ENCODE results near the gene CLDN2.

The CLDN2 gene

DNA sequence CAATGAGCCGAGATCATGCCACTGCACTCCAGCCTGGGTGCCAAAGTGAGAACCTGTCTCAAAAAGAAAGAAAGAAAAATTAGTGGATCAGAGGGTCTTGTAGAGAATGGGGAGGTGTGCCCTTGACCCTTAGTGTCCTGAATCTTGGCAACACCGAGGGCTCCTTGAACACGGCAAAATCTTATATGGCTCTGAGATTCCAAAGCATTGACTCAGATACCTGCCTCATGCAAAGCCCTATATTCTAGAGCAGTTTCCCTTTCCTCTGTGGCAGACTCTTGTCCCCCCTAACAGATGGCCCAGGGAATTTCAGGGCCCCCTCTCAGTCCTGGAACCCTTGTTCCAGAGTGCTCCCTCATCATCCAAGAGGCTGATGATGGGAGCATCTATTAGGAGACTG is 6.8 kb downstream of the CLDN2 start:
- DNase-seq (ENCODE audit: low read depth) = no peak

- DNase-seq (ENCODE audit: low read depth) = no peak
Observed at GRCh38 chrX:106927700-106928099, 7.5 kb downstream of the CLDN2 start.

DNA sequence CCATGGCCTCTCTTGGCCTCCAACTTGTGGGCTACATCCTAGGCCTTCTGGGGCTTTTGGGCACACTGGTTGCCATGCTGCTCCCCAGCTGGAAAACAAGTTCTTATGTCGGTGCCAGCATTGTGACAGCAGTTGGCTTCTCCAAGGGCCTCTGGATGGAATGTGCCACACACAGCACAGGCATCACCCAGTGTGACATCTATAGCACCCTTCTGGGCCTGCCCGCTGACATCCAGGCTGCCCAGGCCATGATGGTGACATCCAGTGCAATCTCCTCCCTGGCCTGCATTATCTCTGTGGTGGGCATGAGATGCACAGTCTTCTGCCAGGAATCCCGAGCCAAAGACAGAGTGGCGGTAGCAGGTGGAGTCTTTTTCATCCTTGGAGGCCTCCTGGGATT is 8.0 kb downstream of the CLDN2 start:
- no peak for DNase-seq (ENCODE audit: low read depth)

- DNase-seq (ENCODE audit: low read depth) = no peak
Observed at GRCh38 chrX:106931831-106932491, 11.8 kb downstream of the CLDN2 start.

- DNase-seq (ENCODE audit: low read depth) = no peak
Observed at GRCh38 chrX:106932492-106932923, 12.3 kb downstream of the CLDN2 start.

GRCh38 chrX:106932960-106933537 is 12.8 kb downstream of the CLDN2 start:
- DNase-seq (ENCODE audit: low read depth) = no peak

DNA sequence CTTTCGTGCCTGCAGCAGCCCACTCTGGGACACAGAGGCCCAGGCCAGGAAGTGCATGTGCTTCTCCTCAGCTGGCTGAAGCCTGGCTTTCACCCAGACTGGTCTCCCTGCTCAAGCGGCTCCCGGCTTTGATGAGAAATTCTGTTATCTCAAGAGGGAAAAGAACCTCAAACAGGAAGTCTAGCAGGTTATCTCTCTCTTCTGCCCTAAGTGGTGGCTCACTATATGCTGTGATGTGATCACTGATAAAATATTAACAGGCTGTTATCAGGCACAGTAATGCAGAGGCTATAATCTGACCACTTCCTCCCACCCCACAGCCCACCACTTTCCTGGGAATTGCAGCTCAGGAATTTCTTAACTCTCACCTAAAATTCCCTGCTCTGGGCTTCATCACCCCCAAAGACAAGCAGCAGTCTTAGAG is 13.3 kb downstream of the CLDN2 start:
- DNase-seq (ENCODE audit: low read depth) = no peak

GRCh38 chrX:106935175-106935574 is 15.0 kb downstream of the CLDN2 start:
- DNase-seq (ENCODE audit: low read depth) = no peak

DNA sequence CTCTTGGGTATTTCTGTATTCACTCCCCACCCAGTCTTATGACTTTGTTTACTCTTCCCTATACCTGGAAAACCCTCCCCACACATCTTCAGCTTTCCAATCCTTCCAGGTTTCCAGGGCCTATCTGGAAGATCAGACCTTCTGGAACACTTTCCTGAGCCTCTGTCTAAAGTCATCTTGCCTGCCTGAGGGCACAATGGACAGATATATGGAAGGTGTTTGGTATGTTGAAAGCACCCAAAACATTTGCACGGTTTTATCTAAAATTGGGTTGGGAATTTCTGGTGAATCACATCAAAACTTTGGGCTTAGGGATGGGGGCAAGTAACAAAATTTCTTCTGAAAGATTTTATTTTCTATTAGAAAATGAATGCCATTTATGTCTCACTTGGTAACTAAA is 16.0 kb downstream of the CLDN2 start:
- DNase-seq (ENCODE audit: low read depth) = no peak

GRCh38 chrX:106939566-106939965 is 19.4 kb downstream of the CLDN2 start:
- no peak for DNase-seq (ENCODE audit: low read depth)

DNA sequence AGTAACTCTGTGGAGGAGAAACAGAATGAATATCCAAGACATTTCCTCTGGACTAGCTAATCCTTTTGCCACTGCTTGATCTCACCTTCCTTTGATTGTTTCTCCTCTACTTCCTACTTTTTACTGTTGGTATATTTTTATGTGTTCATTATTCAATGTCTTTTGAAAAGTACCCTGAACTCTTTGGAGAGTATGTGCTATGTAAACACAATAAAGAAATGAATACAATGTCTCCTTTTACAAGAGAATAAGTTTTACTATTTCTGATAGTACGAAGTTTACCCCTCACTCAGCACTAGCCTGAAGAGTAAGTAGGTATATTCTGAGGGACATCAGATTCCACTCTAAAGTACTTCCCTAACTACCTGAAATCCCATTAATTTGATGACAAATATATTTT is 19.9 kb downstream of the CLDN2 start:
- no peak for DNase-seq (ENCODE audit: low read depth)

GRCh38 chrX:106946464-106946863 is 26.3 kb downstream of the CLDN2 start:
- DNase-seq (ENCODE audit: low read depth) = no peak

DNA sequence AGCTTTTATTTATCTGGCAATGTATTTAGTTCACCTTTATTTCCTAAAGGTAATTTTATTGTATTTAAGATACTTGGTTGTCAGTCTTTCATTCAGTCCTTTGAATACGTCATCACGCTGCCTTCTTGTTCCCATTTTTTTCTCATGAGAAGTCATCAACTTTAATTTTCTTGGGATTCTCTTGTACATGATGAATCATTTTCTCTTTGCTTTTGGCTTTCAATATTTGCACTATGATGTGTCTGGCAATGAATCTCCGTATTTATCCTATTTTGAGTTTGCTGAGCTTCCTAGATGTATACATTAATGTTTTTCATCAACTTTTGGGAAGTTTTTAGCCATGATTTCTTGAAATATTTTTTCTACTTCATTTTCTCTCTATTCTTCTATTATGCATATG is 28.4 kb downstream of the CLDN2 start:
- no peak for DNase-seq (ENCODE audit: low read depth)

- no peak for DNase-seq (ENCODE audit: low read depth)
Observed at GRCh38 chrX:106949366-106949765, 29.2 kb downstream of the CLDN2 start.

DNA sequence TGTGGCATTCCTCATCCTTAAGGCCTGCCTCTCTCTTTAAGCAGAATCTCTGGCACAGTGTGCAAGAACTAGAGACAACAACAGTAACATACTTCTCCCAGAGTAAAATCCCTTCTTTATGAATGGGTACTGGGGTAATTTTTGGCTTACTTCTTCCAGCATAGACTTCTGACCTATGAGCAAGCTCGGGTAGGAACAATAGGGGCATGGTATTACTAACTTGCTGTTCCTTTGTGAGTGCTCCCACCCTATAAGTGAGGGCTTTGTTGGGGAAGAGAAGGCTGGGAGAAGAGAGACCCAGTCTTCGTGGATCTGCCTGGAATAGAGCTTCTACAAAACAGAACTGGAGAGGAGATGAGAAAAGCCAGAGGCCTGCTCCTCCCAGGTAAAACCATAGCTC is 30.2 kb downstream of the CLDN2 start:
- no peak for DNase-seq (ENCODE audit: low read depth)

GRCh38 chrX:106951230-106951629 is 31.0 kb downstream of the CLDN2 start:
- no peak for DNase-seq (ENCODE audit: low read depth)

- DNase-seq (ENCODE audit: low read depth) = no peak
Observed at GRCh38 chrX:106952089-106952488, 31.9 kb downstream of the CLDN2 start.

DNA sequence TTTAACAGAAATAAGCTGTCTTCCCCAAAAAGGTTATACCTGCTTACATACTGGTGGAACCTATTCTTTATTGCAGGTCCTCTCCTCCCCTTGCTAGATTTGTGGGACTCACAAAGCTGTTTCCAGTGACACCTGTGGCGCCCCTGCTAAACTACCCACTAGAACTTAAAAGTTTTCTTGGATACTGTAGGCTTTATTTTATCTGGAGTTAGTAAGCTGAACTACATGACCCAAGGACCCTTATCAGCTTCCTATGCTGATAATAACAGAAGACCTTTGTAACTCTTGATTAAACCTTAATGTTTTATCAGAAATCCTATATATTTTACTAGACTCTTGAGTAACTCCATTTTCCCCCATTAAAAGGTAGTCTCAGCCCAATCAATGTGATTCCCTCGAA is 32.3 kb downstream of the CLDN2 start:
- DNase-seq (ENCODE audit: low read depth) = no peak

GRCh38 chrX:106952988-106953387 is 32.8 kb downstream of the CLDN2 start:
- no peak for DNase-seq (ENCODE audit: low read depth)

- no peak for DNase-seq (ENCODE audit: low read depth)
Observed at GRCh38 chrX:106954041-106954440, 33.8 kb downstream of the CLDN2 start.

DNA sequence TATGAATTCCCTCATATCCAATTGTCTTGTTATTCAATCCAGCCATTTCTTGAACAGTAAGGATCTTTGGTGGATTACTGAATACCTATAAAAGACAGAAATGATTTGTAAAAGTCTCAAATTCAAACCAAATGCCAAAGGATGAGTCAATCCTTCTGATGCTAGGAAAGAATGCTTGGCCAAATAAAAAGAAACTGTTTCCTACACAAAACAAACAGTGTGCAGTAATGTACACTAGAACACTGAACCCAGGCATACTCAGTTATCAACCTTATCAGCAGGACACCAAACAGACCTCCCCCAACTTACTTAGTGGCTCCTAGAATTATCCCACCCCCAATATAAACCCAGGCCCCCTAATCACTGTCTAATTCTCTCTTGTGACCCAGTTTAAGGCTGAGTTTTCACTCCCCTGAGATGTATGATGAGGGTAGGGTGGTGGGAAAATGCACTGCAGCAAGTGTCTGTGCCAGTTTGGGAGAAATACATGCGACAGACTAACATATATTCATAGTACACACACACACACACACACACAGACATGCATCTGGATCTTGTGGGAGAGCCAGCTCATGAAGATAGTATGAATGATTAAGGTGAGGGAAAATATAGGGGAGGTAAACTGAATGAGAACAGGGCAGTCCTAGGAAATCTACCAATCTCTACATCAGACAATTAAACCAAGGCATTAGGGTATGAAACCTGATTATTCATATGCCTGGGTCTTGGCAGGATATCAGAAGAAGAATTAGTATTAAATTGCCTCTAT is 35.0 kb downstream of the CLDN2 start:
- no peak for DNase-seq (ENCODE audit: low read depth)

DNA sequence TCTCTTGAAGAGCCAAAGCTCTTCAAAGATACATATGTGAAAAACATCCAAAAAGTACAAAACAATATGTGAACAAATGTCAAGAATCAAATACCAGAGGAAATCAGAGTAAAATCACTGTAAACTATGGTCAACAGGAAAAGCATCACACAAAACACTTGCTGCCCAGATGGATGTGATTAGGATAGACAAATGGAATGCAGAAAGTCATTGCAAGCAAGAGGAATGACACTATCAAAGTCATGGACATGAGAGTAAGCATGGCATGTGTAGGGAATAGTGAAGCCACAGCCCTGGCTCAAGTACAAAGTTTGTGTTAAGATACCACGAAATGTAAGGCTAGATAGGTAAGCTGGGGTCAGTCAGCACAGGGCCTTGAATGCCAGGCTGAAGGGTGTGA is 37.7 kb downstream of the CLDN2 start:
- DNase-seq (ENCODE audit: low read depth) = no peak

DNA sequence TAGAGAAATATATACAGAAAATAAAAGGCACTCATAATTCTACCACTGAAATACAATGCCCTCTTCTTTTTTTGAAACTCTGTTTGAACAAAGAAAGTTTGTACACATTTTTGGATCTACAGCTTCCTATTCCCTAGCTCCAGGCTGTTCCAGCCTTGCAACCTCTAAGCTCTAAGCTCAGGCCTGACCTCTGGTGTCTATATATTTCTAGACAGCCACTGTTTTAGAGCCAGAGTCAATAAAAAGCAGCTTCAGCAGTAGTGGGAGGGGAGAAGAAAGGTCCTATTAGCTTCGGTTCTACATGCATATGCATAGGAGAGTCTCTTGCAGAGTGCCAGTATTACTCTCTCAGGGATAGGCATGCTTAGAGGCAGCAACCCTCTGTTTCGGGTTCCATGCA is 39.7 kb downstream of the CLDN2 start:
- no peak for DNase-seq (ENCODE audit: low read depth)

Data from stimulated activated CD8-positive, alpha-beta memory T cell treated with anti-CD3 and anti-CD28 coated beads, Interleukin-12 subunit alpha, Interleukin-12 subunit beta, amount 100 ng/mL, for 4 hours (primary cell).